Stimulated activated CD8-positive, alpha-beta memory T cell treated with anti-CD3 and anti-CD28 coated beads, Interleukin-15, amount 100 ng/mL, for 24 hours (primary cell): Measurements from ENCODE around the gene BRINP1.

Source experiments
- DNase-seq: peaks from one replicate; pipeline ENCODE4 v3.0.0-alpha.2; 2020; ENCODE audit warnings: low read depth

BRINP1 gene

GRCh38 chr9:119282476-119283077, 86.7 kb downstream of the BRINP1 start:
- no peak for DNase-seq

GRCh38 chr9:119280740-119281485, 88.3 kb downstream of the BRINP1 start:
- DNase-seq, result no peak

DNA sequence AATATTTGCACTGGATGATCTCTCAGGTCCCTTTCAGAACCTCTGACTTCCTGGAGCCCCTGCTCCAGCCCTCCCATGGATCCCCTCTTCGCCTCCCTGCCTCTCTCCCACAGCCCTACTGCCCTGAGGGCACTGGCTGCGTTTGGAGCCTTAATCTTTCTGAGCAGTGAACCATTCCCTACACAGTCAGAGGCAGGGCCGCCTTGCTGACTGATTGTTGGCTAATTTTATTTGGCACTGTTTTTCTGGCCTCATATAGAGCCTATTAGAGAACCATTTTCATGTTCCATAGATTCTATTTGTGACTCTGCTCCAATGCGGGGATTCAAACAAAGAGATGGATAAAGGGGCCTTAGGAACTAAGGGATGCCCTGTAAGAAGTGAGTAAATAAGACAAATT, 91.1 kb downstream of the BRINP1 start:
- no peak for DNase-seq

- no peak for DNase-seq
Measured at GRCh38 chr9:119273984-119274665, 95.1 kb downstream of the BRINP1 start.

GRCh38 chr9:119273325-119273904, 95.8 kb downstream of the BRINP1 start:
- no peak for DNase-seq

DNA sequence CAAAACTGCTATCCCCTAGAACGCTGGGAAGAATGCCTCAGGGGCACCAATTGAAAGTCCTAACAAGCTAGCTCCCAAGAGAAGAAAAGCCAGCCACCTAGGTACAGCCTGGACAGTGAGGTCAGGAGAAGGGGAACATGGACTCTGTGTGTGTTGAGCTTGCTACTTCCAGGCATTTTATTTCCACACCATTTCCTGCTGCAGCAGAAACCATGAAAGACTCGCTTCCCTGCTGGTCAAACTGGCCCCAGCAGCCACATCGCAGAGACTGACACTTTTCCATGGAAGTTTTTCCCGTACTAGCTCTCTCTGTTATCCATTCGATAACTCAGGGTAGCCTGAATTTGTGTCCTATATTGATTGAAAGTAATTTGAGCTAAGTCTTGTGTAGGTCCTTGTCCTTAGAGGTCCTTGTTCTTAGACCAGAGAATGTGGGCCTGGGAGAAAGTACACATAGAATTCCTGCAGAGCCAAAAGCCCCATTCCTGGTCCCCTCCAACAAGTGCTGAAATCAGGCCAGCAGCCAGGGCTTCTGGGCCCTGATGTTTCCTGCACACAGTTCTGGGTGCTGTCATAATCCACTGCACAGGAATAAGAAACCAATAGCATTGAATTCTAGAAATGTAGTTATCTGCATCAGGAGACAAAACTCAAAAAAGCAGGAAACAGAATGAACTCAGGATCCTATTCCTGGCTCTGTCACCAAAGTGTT, 96.6 kb downstream of the BRINP1 start:
- no peak for DNase-seq

DNA sequence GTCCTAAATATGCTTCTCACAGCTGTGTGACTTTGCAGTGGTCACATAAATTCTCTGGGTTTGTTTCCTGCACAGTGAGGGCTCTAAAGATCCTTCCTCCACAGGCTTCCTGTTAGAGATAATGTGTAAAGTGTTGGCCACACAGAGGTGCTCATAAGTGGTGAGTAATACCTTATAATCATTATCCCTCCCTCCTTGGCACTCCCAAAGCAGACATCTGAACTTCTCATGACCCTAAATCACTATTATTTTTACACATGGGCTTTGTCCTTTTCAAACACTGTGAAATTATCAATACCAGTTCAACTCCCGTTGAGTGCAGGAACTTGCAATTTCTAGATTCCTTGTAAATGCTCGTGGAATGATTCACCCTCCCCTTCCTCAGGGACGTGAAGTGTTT, 100.2 kb downstream of the BRINP1 start:
- DNase-seq, result no peak

DNA sequence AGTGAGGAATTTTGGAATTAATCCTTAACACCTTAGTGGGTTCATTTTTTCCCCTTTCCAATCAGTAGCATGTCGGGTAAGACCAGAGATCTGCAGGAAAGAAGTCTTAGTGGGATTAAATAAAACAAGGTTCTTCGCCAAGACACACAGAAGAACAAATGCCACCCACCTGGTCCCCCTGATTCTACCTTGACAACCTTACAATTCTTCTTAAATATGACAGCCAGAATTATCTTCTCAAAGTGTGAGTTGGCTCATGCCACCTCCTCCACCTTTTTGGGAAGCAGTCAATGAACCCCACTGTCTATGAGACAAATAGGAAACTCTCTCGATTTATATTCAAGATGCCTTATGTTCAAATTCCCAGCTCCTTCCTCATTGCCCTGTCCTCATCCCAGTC, 105.1 kb downstream of the BRINP1 start:
- no peak for DNase-seq

GRCh38 chr9:119257592-119257991, 111.6 kb downstream of the BRINP1 start:
- no peak for DNase-seq

GRCh38 chr9:119255116-119255515, 114.1 kb downstream of the BRINP1 start:
- no peak for DNase-seq

- no peak for DNase-seq
Measured at GRCh38 chr9:119252671-119253299, 116.5 kb downstream of the BRINP1 start.

GRCh38 chr9:119251936-119252335, 117.3 kb downstream of the BRINP1 start:
- DNase-seq, result no peak

DNA sequence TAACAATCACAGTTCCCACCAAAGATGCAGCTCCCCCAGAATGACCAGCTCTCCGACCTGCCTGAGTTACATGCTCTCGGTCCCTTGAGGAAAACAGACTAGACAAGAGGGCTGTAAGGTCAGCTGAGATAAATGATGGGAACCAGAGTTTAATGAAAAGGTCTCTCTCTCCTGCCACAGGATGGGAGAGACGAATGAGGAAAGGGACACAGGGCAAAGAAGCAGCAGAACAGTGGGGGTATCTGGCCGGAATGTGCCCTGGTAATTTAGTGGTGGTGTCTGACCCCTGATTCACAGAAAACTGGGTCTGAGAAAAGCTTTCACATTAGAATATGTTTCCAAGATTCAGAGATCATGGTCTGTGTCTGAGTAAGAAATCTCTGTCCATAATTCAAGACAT, 118.5 kb downstream of the BRINP1 start:
- DNase-seq, result no peak

- DNase-seq, result no peak
Measured at GRCh38 chr9:119240546-119240945, 128.7 kb downstream of the BRINP1 start.

GRCh38 chr9:119234636-119235035, 134.6 kb downstream of the BRINP1 start:
- no peak for DNase-seq

DNA sequence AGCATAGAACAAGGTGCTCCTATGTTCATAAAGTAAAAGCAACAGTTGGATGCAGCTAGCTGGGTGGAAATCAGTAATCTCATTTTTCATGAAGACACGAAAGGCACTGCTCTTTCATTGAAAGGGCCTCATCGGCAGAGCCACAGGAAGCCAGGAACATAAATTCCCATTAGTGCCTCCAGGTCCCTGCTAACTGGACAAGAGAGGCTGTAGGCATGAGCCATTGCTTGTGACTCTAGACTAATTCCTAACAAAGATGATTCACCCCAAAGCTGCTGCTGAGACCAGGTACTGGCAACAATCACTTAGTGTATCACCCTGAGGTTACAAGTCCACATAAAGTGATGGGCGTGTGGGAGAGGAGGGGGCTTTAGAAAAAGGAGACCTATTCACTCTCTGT, 141.8 kb downstream of the BRINP1 start:
- DNase-seq, result no peak

DNA sequence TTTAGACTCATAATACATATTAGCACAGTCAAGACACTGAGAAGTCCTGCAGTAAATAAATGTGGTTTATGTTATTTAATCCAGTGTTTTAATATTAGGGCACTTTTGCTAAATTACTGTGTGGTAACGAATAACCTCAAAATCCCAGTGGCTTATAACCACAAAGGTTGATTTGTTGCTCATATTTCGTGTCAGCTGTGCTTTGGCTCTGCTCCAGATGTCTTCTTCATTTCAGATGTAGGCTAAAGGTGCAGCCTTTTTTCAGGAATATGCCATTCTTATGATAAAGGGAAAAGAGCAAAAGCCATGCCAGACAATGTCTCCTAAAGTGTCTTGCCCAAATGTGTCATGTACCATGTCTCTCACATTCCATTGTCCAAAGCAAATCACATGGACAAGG, 144.8 kb downstream of the BRINP1 start:
- no peak for DNase-seq

GRCh38 chr9:119221276-119221675, 148.0 kb downstream of the BRINP1 start:
- no peak for DNase-seq

- DNase-seq, result no peak
Measured at GRCh38 chr9:119218293-119218692, 150.9 kb downstream of the BRINP1 start.

- no peak for DNase-seq
Measured at GRCh38 chr9:119216651-119217331, 152.4 kb downstream of the BRINP1 start.

DNA sequence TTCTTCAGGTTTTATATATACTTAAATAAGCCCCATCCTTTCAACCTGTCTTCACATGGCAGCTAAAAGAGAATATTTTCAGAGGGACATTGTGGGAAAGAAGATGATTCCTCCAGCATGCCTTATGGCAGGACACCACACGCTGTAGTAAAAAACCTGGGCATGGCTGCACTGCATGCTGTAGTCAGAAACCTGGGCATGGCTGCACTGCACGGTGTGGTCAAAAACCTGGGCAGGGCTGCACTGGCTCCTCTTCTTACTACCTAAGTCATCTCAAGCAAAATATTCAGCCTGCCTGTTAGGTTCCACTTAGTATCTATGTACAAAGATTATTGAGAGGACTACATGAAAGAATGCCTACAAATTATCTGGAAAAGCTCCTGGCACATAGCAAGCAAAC, 153.6 kb downstream of the BRINP1 start:
- no peak for DNase-seq
